Ascending aorta (tissue), 2 donors: ENCODE data around the gene GPNMB. TPM values are rescaled to one million over a fixed set of nuclear protein-coding genes. Genes with fewer than 3 reads are reported as not detected.
"Not testable (repeated sequence)": the region's sequence is repeated elsewhere in the genome, so short reads cannot be mapped to it uniquely, and the experiment has no call there.

Experiments used
- DNase-seq, 2 donors: peaks; one replicate each; pipeline ENCODE4 v3.0.0-alpha.2; 2019; ENCODE audit warnings: low spot score in 2 of 2
- H3K27ac ChIP-seq, 2 donors: fragments of 200-600 bp; sonication (generic); one replicate each; pipeline ENCODE4 v1.5.1; 2016 to 2017; ENCODE audit warnings: mild to moderate bottlenecking in 1 of 2
- H3K27me3 ChIP-seq: fragments of 200-600 bp; sonication (generic); one replicate; pipeline ENCODE4 v1.5.1; 2017
- H3K36me3 ChIP-seq, 2 donors: fragments of 200-600 bp; sonication (generic); one replicate each; pipeline ENCODE4 v1.5.1; 2016
- H3K4me1 ChIP-seq, 2 donors: fragments of 200-600 bp; sonication (generic); one replicate each; pipeline ENCODE4 v1.5.1; 2016 to 2017; ENCODE audit warnings: mild to moderate bottlenecking in 1 of 2
- H3K4me3 ChIP-seq, 2 donors: fragments of 200-600 bp; sonication (generic); one replicate each; pipeline ENCODE4 v1.5.1; 2016 to 2017; ENCODE audit warnings: mild to moderate bottlenecking in 1 of 2
- H3K9me3 ChIP-seq, 2 donors: fragments of 200-600 bp; sonication (generic); one replicate each; pipeline ENCODE4 v1.5.1; 2016
- CTCF ChIP-seq, 3 experiments: fragments of 200-600 bp in 2 of 3; fragments of 450-650 bp in 1 of 3; sonication (generic) in 2 of 3; IDR thresholded peaks; one replicate each; pipeline ENCODE4 v1.5.1; 2016 to 2019; ENCODE audit warnings: antibody characterized with exemption in 3 of 3, mild to moderate bottlenecking in 1 of 3, moderate library complexity in 1 of 3
- intact Hi-C: fragments of 100-400 bp; cut with DNase I; formaldehyde crosslinking; loops from one replicate; pipeline ENCODE4 v1.15.1; 2023
- total RNA-seq: library from RNA; depleted of rRNA; stranded (reverse); fragments of >200 nt; gene quantifications from one replicate; pipeline ENCODE4 v1.1.0, GENCODE V29; 2016

GPNMB gene
- total RNA-seq: 46.4 TPM

- no peaks in the 10 kb centered on the region for H3K27me3 ChIP-seq
- H3K27ac ChIP-seq: peak within 1 kb of the TSS; percentile 90 to 91
- DNase-seq: peak; percentile 21 to 74
- H3K4me1 ChIP-seq: peaks cover 0 to 20% of the 10 kb centered on the region in 2 donors
- no peaks in the 10 kb centered on the region for H3K36me3 ChIP-seq
- no peak for TF ChIP-seq CTCF (IDR thresholded peaks at IDR 0.05)
- intact Hi-C loops: loop anchor here (2.0 to 10.0 kb wide), 3 partner anchors 66 to 392 kb away; partner anchors contain the start of gene KLHL7
- H3K4me3 ChIP-seq: peak within 1 kb of the TSS; percentile 47 to 73
- no peaks in the 10 kb centered on the region for H3K9me3 ChIP-seq
Measured at GRCh38 chr7:23246555-23246954, at the start of gene GPNMB. GPNMB (plus strand) TSS chr7:23246775; CDS start chr7:23246858, 83 bp downstream.

GRCh38 chr7:23197745-23198144, 48.8 kb upstream of the GPNMB start:
- peaks cover 49 to 50% of the 10 kb centered on the region in 2 donors for H3K36me3 ChIP-seq
- H3K4me3 ChIP-seq, DNase-seq, H3K27ac ChIP-seq, H3K9me3 ChIP-seq, intact Hi-C loops, H3K4me1 ChIP-seq, H3K27me3 ChIP-seq: not testable (repeated sequence)

GRCh38 chr7:23200331-23200730, 46.2 kb upstream of the GPNMB start:
- Histone ChIP-seq H3K9me3 (no peaks in the 10 kb centered on the region), H3K27ac (no peak overlapping the region), H3K4me1 (no peaks in the 10 kb centered on the region), H3K4me3 (no peak overlapping the region), H3K27me3 (no peaks in the 10 kb centered on the region), H3K36me3 (peaks cover 36% of the 10 kb centered on the region in 2 donors)
- intact Hi-C loops: no loop called here
- DNase-seq: no peak
- no peak for TF ChIP-seq CTCF (IDR thresholded peaks at IDR 0.05)

GRCh38 chr7:23204241-23204640, 42.3 kb upstream of the GPNMB start:
- no peak for TF ChIP-seq CTCF (IDR thresholded peaks at IDR 0.05)
- H3K9me3 ChIP-seq: no peaks in the 10 kb centered on the region
- no peak overlapping the region for H3K4me3 ChIP-seq
- no peaks in the 10 kb centered on the region for H3K27me3 ChIP-seq
- peaks cover 23 to 25% of the 10 kb centered on the region in 2 donors for H3K36me3 ChIP-seq
- no peak for DNase-seq
- no peaks in the 10 kb centered on the region for H3K4me1 ChIP-seq
- intact Hi-C loops: no loop called here
- no peak overlapping the region for H3K27ac ChIP-seq

- H3K27me3 ChIP-seq: no peaks in the 10 kb centered on the region
- H3K36me3 ChIP-seq: peaks cover 11 to 13% of the 10 kb centered on the region in 2 donors
- peak overlapping the region; percentile 43 to 54 for H3K4me3 ChIP-seq
- no peak overlapping the region for H3K27ac ChIP-seq
- no peak for DNase-seq
- TF ChIP-seq CTCF (IDR thresholded peaks at IDR 0.05): no peak
- intact Hi-C loops: no loop called here
- no peaks in the 10 kb centered on the region for H3K9me3 ChIP-seq
- no peaks in the 10 kb centered on the region for H3K4me1 ChIP-seq
Measured at GRCh38 chr7:23205577-23205908, 41.0 kb upstream of the GPNMB start.

GRCh38 chr7:23205909-23206767, 40.4 kb upstream of the GPNMB start:
- Histone ChIP-seq H3K36me3 (peaks cover 5 to 8% of the 10 kb centered on the region in 2 donors), H3K9me3 (no peaks in the 10 kb centered on the region), H3K4me3 (peak overlapping the region; percentile 43 to 54), H3K27ac (peak overlapping the region in 1 of 2 donors; percentile 3), H3K27me3 (no peaks in the 10 kb centered on the region), H3K4me1 (no peaks in the 10 kb centered on the region)
- DNase-seq: no peak
- TF ChIP-seq CTCF (IDR thresholded peaks at IDR 0.05): no peak
- intact Hi-C loops: no loop called here
